IMR-90 (cell line): ENCODE results near the gene PCDHGA10. TPM values are rescaled to one million over a fixed set of nuclear protein-coding genes. Genes with fewer than 3 reads are reported as not detected.

Source experiments
- ATAC-seq: fragments of 200-7000 bp; cut with Tn5 transposase; 2 replicates; pipeline ENCODE4 v1.9.1; 2020; ENCODE audit warnings: low read depth, mild to moderate bottlenecking, moderate library complexity
- BruUV-seq: library from RNA; stranded (reverse); fragments of 400-500 nt; replicated peaks from 2 replicates; lab custom pipeline; 2021; lab: Mats Ljungman, UMichigan
- CTCF ChIA-PET: fragments of 300-600 bp; formaldehyde crosslinking; extraction: SDS; loops from one replicate; lab custom pipeline; 2021; ENCODE audit warnings: antibody characterized with exemption; lab: Yijun Ruan, JAX
- POLR2A ChIA-PET: fragments of 300-600 bp; sonication (Branson Sonifier 250); formaldehyde crosslinking; loops from one replicate; lab custom pipeline; 2022; ENCODE audit warnings: antibody characterized with exemption; ENCODE audit not compliant: unreplicated experiment; lab: Charles Lee
- DNase-seq: peaks from one replicate; pipeline ENCODE4 v3.0.0; 2013
- H2AFZ ChIP-seq: replicated peaks from 2 replicates; pipeline ENCODE3; 2013; ENCODE audit warnings: low read length, mild to moderate bottlenecking; ENCODE audit not compliant: poor library complexity
- H2AK5ac ChIP-seq: 2 replicates; pipeline ENCODE4 v1.6.1; 2013; ENCODE audit warnings: low read depth, low read length, inconsistent platforms
- H2AK9ac ChIP-seq: replicated peaks from 2 replicates; pipeline ENCODE3; 2013; ENCODE audit warnings: mild to moderate bottlenecking, low read depth, low read length, moderate library complexity; ENCODE audit not compliant: poor library complexity
- H2BK120ac ChIP-seq: 2 replicates; pipeline ENCODE4 v1.6.1; 2013; ENCODE audit warnings: low read depth, low read length, inconsistent platforms
- H2BK15ac ChIP-seq: 3 replicates; pipeline ENCODE4 v1.6.1; 2013; ENCODE audit warnings: low read depth, low read length, inconsistent platforms
- H2BK20ac ChIP-seq: 2 replicates; pipeline ENCODE4 v1.6.1; 2013; ENCODE audit warnings: low read depth, mild to moderate bottlenecking, inconsistent platforms, low read length, moderate library complexity
- H2BK5ac ChIP-seq: 2 replicates; pipeline ENCODE4 v1.6.1; 2013; ENCODE audit warnings: mild to moderate bottlenecking, low read depth, low read length, inconsistent platforms; ENCODE audit not compliant: poor library complexity, severe bottlenecking
- H3K14ac ChIP-seq: replicated peaks from 2 replicates; pipeline ENCODE4 v1.6.1; 2013; ENCODE audit warnings: low read depth, low read length, inconsistent platforms
- H3K18ac ChIP-seq: 2 replicates; pipeline ENCODE4 v1.6.1; 2013; ENCODE audit warnings: low read depth, low read length, control low read depth
- H3K23ac ChIP-seq: 2 replicates; pipeline ENCODE4 v1.6.1; 2013; ENCODE audit warnings: low read depth, low read length, inconsistent platforms
- H3K27ac ChIP-seq: 2 replicates; pipeline ENCODE4 v1.5.1; 2013; ENCODE audit warnings: mild to moderate bottlenecking, control low read depth, low read length; ENCODE audit not compliant: insufficient read depth
- H3K27me3 ChIP-seq: 2 replicates; pipeline ENCODE4 v1.6.1; 2013; ENCODE audit warnings: low read length; ENCODE audit not compliant: control insufficient read depth, insufficient read depth
- H3K36me3 ChIP-seq: 2 replicates; pipeline ENCODE4 v1.6.1; 2013; ENCODE audit warnings: low read length, mixed read lengths; ENCODE audit not compliant: control insufficient read depth, insufficient read depth
- H3K4ac ChIP-seq: 2 replicates; pipeline ENCODE4 v1.6.1; 2013; ENCODE audit warnings: low read depth, low read length, inconsistent platforms
- H3K4me1 ChIP-seq: 2 replicates; pipeline ENCODE4 v1.6.1; 2013; ENCODE audit warnings: low read length, mixed read lengths; ENCODE audit not compliant: control insufficient read depth, insufficient read depth
- H3K4me2 ChIP-seq: 2 replicates; pipeline ENCODE4 v1.6.1; 2013; ENCODE audit warnings: low read depth, mild to moderate bottlenecking, control low read depth, low read length, moderate library complexity
- H3K4me3 ChIP-seq: 2 replicates; pipeline ENCODE4 v1.5.1; 2013; ENCODE audit warnings: low read depth, mild to moderate bottlenecking, control low read depth, low read length, moderate library complexity; ENCODE audit not compliant: insufficient read depth
- H3K56ac ChIP-seq: 2 replicates; pipeline ENCODE4 v1.6.1; 2013; ENCODE audit warnings: low read length, inconsistent platforms; ENCODE audit not compliant: insufficient read depth; ENCODE audit errors: extremely low read depth
- H3K79me1 ChIP-seq, 2 experiments: 2 replicates each; pipeline ENCODE4 v1.6.1; 2013; ENCODE audit warnings: low read length in 2 of 2, inconsistent platforms in 1 of 2, low read depth in 1 of 2
- H3K9ac ChIP-seq: 2 replicates; pipeline ENCODE4 v1.6.1; 2013; ENCODE audit warnings: low read depth, low read length, control low read depth
- H3K9me1 ChIP-seq: 2 replicates; pipeline ENCODE4 v1.6.1; 2013; ENCODE audit warnings: low read length, inconsistent platforms; ENCODE audit not compliant: insufficient read depth
- H3K9me3 ChIP-seq: 2 replicates; pipeline ENCODE4 v1.6.1; 2013; ENCODE audit warnings: low read length; ENCODE audit not compliant: control insufficient read depth, insufficient read depth
- H4K20me1 ChIP-seq: 2 replicates; pipeline ENCODE4 v1.6.1; 2013; ENCODE audit warnings: low read length, inconsistent platforms; ENCODE audit not compliant: insufficient read depth
- H4K5ac ChIP-seq: 2 replicates; pipeline ENCODE4 v1.6.1; 2013; ENCODE audit warnings: mild to moderate bottlenecking, low read depth, low read length, control low read depth
- H4K8ac ChIP-seq, 2 experiments: 2 replicates each; pipeline ENCODE4 v1.6.1; 2013; ENCODE audit warnings: low read depth in 2 of 2, low read length in 2 of 2, control low read depth in 1 of 2, inconsistent platforms in 1 of 2
- H4K91ac ChIP-seq: 2 replicates; pipeline ENCODE4 v1.6.1; 2013; ENCODE audit warnings: low read depth, low read length, inconsistent platforms; ENCODE audit not compliant: insufficient read depth
- BHLHE40 ChIP-seq: fragments of 150-350 bp; IDR thresholded peaks from 2 replicates; pipeline ENCODE4 v1.6.1; 2016; ENCODE audit warnings: mild to moderate bottlenecking, low read depth, low read length
- CEBPB ChIP-seq: IDR thresholded peaks from 2 replicates; pipeline ENCODE4 v1.6.1; 2012; ENCODE audit warnings: low read depth, low read length, improper control_type of control experiment
- CHD1 ChIP-seq: IDR thresholded peaks from 2 replicates; pipeline ENCODE4 v1.6.1; 2012; ENCODE audit warnings: low read depth, low read length, improper control_type of control experiment
- FOS ChIP-seq: fragments of 150-350 bp; IDR thresholded peaks from 2 replicates; pipeline ENCODE4 v1.6.1; 2016; ENCODE audit warnings: low read depth, low read length
- MAFK ChIP-seq: IDR thresholded peaks from 2 replicates; pipeline ENCODE4 v1.6.1; 2012; ENCODE audit warnings: low read depth, low read length, improper control_type of control experiment
- MAZ ChIP-seq: IDR thresholded peaks from 2 replicates; pipeline ENCODE4 v1.6.1; 2012; ENCODE audit warnings: low read depth, mild to moderate bottlenecking, low read length, improper control_type of control experiment, moderate library complexity, borderline replicate concordance
- MXI1 ChIP-seq: IDR thresholded peaks from 2 replicates; pipeline ENCODE4 v1.6.1; 2012; ENCODE audit warnings: low read depth, mild to moderate bottlenecking, low read length, moderate library complexity, borderline replicate concordance
- NFE2L2 ChIP-seq: fragments of 150-350 bp; IDR thresholded peaks from 2 replicates; pipeline ENCODE4 v1.6.1; 2016; ENCODE audit warnings: low read depth, mild to moderate bottlenecking, low read length
- POLR2A ChIP-seq: IDR thresholded peaks from 2 replicates; pipeline ENCODE4 v1.6.1; 2012; ENCODE audit warnings: mild to moderate bottlenecking, low read depth, low read length
- RAD21 ChIP-seq: IDR thresholded peaks from 2 replicates; pipeline ENCODE4 v1.6.1; 2012; ENCODE audit warnings: low read length, improper control_type of control experiment
- RCOR1 ChIP-seq: IDR thresholded peaks from 2 replicates; pipeline ENCODE4 v1.6.1; 2012; ENCODE audit warnings: mild to moderate bottlenecking, low read length, improper control_type of control experiment; ENCODE audit not compliant: insufficient replicate concordance
- RFX5 ChIP-seq: IDR thresholded peaks from 2 replicates; pipeline ENCODE4 v1.8.0; 2012; ENCODE audit warnings: low read depth, mild to moderate bottlenecking, low read length, moderate library complexity
- SMC3 ChIP-seq: fragments of 150-350 bp; IDR thresholded peaks from 2 replicates; pipeline ENCODE4 v1.6.1; 2016; ENCODE audit warnings: low read depth, mild to moderate bottlenecking, antibody characterized with exemption, low read length, moderate library complexity
- WGBS, 2 experiments: methylation state at CpG; one replicate each; pipeline versions ENCODE4 v1.1.5 to v1.1.7; 2013; ENCODE audit warnings: missing lambda C conversion rate in 2 of 2; ENCODE audit not compliant: insufficient read length in 1 of 2; ENCODE audit errors: extremely low coverage in 2 of 2; 5-methylcytosine and 5-hydroxymethylcytosine counted together
- dilution Hi-C: fragments of 300-500 bp; cut with HindIII; formaldehyde crosslinking; loops from one replicate; pipeline ENCODE4 v1.14.3; 2018; ENCODE audit warnings: low sequenced_read_pairs; ENCODE audit not compliant: unreplicated experiment
- in situ Hi-C: fragments of 300-500 bp; cut with MboI; formaldehyde crosslinking; loops from 3 replicates; pipeline ENCODE4 v1.14.3; 2019; ENCODE audit warnings: low sequenced_read_pairs, inconsistent platforms, mixed read lengths
- intact Hi-C: fragments of 100-400 bp; cut with micrococcal nuclease; formaldehyde crosslinking; loops from 2 replicates; pipeline ENCODE4 v1.10.0; 2022
- polyA plus RNA-seq, 3 experiments: library from polyadenylated mRNA; depleted of rRNA; stranded (reverse); fragments of >200 nt; gene quantifications; 2 replicates each; pipeline ENCODE4 v1.2.3, GENCODE V29; 2012; ENCODE audit warnings: low replicate concordance in 1 of 3
- total RNA-seq: library from RNA; depleted of rRNA; stranded (reverse); fragments of >200 nt; gene quantifications from 2 replicates; pipeline ENCODE4 v1.2.3, GENCODE V29; 2012
- TF ChIP-seq, protein P1 (sequence below): conservative IDR thresholded peaks from 2 replicates; pipeline ENCODE4 v1.5.1; 2012; ENCODE audit warnings: mild to moderate bottlenecking, low read depth, low read length, improper control_type of control experiment
- TF ChIP-seq, protein P2 (sequence below): fragments of 150-350 bp; IDR thresholded peaks from 2 replicates; pipeline ENCODE4 v1.6.1; 2016; ENCODE audit warnings: low read depth, mild to moderate bottlenecking, low read length, moderate library complexity, borderline replicate concordance
- TF ChIP-seq, protein P3 (sequence below): fragments of 150-350 bp; IDR thresholded peaks from 2 replicates; pipeline ENCODE4 v1.6.1; 2017; ENCODE audit warnings: mild to moderate bottlenecking, antibody characterized with exemption, low read length, low read depth

PCDHGA10 gene
- total and polyA plus RNA-seq, 2 of the 4 experiments (the other 2 are of a cell fraction): 3.4 to 6.6 TPM

DNA sequence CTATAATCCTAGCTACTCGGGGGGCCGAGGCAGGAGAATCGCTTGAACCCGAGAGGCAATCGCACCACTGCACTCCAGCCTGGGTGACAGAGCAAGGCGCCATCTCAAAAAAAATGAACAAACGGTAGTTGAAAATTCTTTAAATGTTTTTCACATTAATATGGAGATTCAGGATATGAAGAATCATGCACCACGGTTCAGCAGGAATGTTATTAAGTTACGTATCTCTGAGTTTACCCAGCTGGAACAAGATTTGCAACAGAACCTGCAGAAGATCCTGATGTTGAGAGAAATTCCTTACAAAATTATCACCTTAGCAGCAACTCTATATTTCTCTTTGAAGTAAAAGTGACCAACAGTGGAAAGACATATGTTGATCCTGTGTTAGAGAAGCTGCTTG lies 27.6 kb downstream of the PCDHGA10 start:
- peaks cover 10% of the 10 kb centered on the region; the same call in 1 of the 2 replicates for H3K9me3 ChIP-seq
- no peak overlapping the region for H3K4me3 ChIP-seq
- H2AK5ac ChIP-seq: no peak overlapping the region
- H3K23ac ChIP-seq: no peak overlapping the region
- no peaks in the 10 kb centered on the region for H3K9me1 ChIP-seq
- H3K79me1 ChIP-seq: peaks cover 28 to 33% of the 10 kb centered on the region in 2 experiments
- H3K27me3 ChIP-seq: no peaks in the 10 kb centered on the region
- H2BK15ac ChIP-seq: no peak overlapping the region
- no peak overlapping the region for H3K27ac ChIP-seq
- in situ Hi-C loops (no loop called here), dilution Hi-C loops (no loop called here), intact Hi-C loops (no loop called here)
- no peak overlapping the region for H3K9ac ChIP-seq
- H2BK5ac ChIP-seq: no peak overlapping the region
- POLR2A ChIA-PET: no interaction called here
- H4K5ac ChIP-seq: no peak overlapping the region
- no peak overlapping the region for H3K4ac ChIP-seq
- H3K4me2 ChIP-seq: no peak overlapping the region
- peaks cover 2% of the 10 kb centered on the region; the same call in 1 of the 2 replicates for H3K4me1 ChIP-seq
- TF ChIP-seq, protein P1, sequence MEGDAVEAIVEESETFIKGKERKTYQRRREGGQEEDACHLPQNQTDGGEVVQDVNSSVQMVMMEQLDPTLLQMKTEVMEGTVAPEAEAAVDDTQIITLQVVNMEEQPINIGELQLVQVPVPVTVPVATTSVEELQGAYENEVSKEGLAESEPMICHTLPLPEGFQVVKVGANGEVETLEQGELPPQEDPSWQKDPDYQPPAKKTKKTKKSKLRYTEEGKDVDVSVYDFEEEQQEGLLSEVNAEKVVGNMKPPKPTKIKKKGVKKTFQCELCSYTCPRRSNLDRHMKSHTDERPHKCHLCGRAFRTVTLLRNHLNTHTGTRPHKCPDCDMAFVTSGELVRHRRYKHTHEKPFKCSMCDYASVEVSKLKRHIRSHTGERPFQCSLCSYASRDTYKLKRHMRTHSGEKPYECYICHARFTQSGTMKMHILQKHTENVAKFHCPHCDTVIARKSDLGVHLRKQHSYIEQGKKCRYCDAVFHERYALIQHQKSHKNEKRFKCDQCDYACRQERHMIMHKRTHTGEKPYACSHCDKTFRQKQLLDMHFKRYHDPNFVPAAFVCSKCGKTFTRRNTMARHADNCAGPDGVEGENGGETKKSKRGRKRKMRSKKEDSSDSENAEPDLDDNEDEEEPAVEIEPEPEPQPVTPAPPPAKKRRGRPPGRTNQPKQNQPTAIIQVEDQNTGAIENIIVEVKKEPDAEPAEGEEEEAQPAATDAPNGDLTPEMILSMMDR: no peak
- TF ChIP-seq, protein P2, sequence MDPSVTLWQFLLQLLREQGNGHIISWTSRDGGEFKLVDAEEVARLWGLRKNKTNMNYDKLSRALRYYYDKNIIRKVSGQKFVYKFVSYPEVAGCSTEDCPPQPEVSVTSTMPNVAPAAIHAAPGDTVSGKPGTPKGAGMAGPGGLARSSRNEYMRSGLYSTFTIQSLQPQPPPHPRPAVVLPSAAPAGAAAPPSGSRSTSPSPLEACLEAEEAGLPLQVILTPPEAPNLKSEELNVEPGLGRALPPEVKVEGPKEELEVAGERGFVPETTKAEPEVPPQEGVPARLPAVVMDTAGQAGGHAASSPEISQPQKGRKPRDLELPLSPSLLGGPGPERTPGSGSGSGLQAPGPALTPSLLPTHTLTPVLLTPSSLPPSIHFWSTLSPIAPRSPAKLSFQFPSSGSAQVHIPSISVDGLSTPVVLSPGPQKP: no peak
- TF ChIP-seq MXI1: no peak
- no peak for TF ChIP-seq CEBPB
- TF ChIP-seq, protein P3, sequence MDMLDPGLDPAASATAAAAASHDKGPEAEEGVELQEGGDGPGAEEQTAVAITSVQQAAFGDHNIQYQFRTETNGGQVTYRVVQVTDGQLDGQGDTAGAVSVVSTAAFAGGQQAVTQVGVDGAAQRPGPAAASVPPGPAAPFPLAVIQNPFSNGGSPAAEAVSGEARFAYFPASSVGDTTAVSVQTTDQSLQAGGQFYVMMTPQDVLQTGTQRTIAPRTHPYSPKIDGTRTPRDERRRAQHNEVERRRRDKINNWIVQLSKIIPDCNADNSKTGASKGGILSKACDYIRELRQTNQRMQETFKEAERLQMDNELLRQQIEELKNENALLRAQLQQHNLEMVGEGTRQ: no peak
- TF ChIP-seq FOS: no peak
- TF ChIP-seq SMC3: no peak
- TF ChIP-seq POLR2A: no peak
- no peak for TF ChIP-seq RFX5
- TF ChIP-seq RCOR1: no peak
- TF ChIP-seq MAZ: no peak
- TF ChIP-seq BHLHE40: no peak
- no peak for TF ChIP-seq CHD1
- no peak for TF ChIP-seq MAFK
- TF ChIP-seq NFE2L2: no peak
- TF ChIP-seq RAD21: no peak
- ATAC-seq: no peak
- BruUV-seq: no TSS peak
- no peak for DNase-seq
- H3K18ac ChIP-seq: no peak overlapping the region
- no peak overlapping the region for H2AK9ac ChIP-seq
- no peak overlapping the region for H3K56ac ChIP-seq
- no peak overlapping the region for H2BK120ac ChIP-seq
- no peak overlapping the region for H3K14ac ChIP-seq
- H4K8ac ChIP-seq: no peak overlapping the region
- 93% methylated on average over 3 of the region's 9 CpGs; no CpG with 5 or more reads in 1 of the 2 experiments for WGBS, 2 experiments
- H4K20me1 ChIP-seq: no peaks in the 10 kb centered on the region
- peaks cover 11% of the 10 kb centered on the region for H3K36me3 ChIP-seq
- CTCF ChIA-PET: interaction anchor here (0.8 kb wide), 1 partner anchor 10 kb away, joined by 3 read pairs; the partner anchor contains the start of gene PCDHGA12
- no peak overlapping the region for H2AFZ ChIP-seq
- no peak overlapping the region for H2BK20ac ChIP-seq
- H4K91ac ChIP-seq: no peak overlapping the region
